OCI-LY1 (cell line): ENCODE data around the gene ENG.

ENCODE experiments used
- H2AFZ ChIP-seq: fragments of 200-600 bp; sonication (generic), shearing (Covaris generic); 2 replicates; pipeline ENCODE4 v1.6.0; 2014; ENCODE audit warnings: antibody characterized with exemption, mild to moderate bottlenecking, low read length
- H3F3A ChIP-seq: fragments of 200-600 bp; sonication (generic), shearing (Covaris generic); 2 replicates; pipeline ENCODE4 v1.6.0; 2014; ENCODE audit warnings: mild to moderate bottlenecking, antibody characterized with exemption, low read length, moderate library complexity; ENCODE audit not compliant: insufficient read depth
- H3K27ac ChIP-seq: fragments of 200-600 bp; sonication (generic); 2 replicates; pipeline ENCODE4 v1.5.1; 2014; ENCODE audit warnings: low read length, mixed run types, mild to moderate bottlenecking, low read depth; ENCODE audit not compliant: poor library complexity, severe bottlenecking
- H3K27me3 ChIP-seq: fragments of 200-600 bp; sonication (generic); 2 replicates; pipeline ENCODE4 v1.6.0; 2014; ENCODE audit warnings: antibody characterized with exemption, mild to moderate bottlenecking, low read length, moderate library complexity; ENCODE audit not compliant: insufficient read depth
- H3K36me3 ChIP-seq: fragments of 200-600 bp; sonication (generic); 2 replicates; pipeline ENCODE4 v1.6.1; 2014; ENCODE audit warnings: mild to moderate bottlenecking, antibody characterized with exemption, low read length, moderate library complexity, mixed read lengths; ENCODE audit not compliant: insufficient read depth
- H3K4me1 ChIP-seq: fragments of 200-600 bp; sonication (generic); 2 replicates; pipeline ENCODE4 v1.5.1; 2014; ENCODE audit warnings: mild to moderate bottlenecking, low read length, moderate library complexity; ENCODE audit not compliant: insufficient read depth, severe bottlenecking
- H3K4me2 ChIP-seq: fragments of 200-600 bp; sonication (generic), shearing (Covaris generic); 2 replicates; pipeline ENCODE4 v1.6.1; 2014; ENCODE audit warnings: low read length
- H3K4me3 ChIP-seq: fragments of 200-600 bp; sonication (generic); 2 replicates; pipeline ENCODE4 v1.5.1; 2014; ENCODE audit warnings: low read length, low read depth, mild to moderate bottlenecking, mixed read lengths; ENCODE audit not compliant: poor library complexity, severe bottlenecking
- H3K79me2 ChIP-seq: fragments of 200-600 bp; shearing (Covaris generic); 2 replicates; pipeline ENCODE4 v1.6.1; 2016; ENCODE audit warnings: mixed run types, low read length, mixed read lengths; ENCODE audit not compliant: insufficient read depth
- H3K9ac ChIP-seq: fragments of 200-600 bp; sonication (generic), shearing (Covaris generic); 2 replicates; pipeline ENCODE4 v1.6.1; 2014; ENCODE audit warnings: mild to moderate bottlenecking, low read length, mixed read lengths
- H3K9me2 ChIP-seq: fragments of 200-600 bp; sonication (generic), shearing (Covaris generic); 2 replicates; pipeline ENCODE4 v1.6.1; 2014; ENCODE audit warnings: low read depth, mild to moderate bottlenecking, low read length, mixed read lengths
- H3K9me3 ChIP-seq: fragments of 200-600 bp; shearing (Covaris generic); 2 replicates; pipeline ENCODE4 v1.6.1; 2014; ENCODE audit warnings: low read length, mixed read lengths
- H4K20me1 ChIP-seq: fragments of 200-600 bp; sonication (generic), shearing (Covaris generic); 2 replicates; pipeline ENCODE4 v1.6.0; 2016; ENCODE audit warnings: mild to moderate bottlenecking, low read length; ENCODE audit not compliant: insufficient read depth
- EZH2 ChIP-seq: fragments of 200-600 bp; sonication (generic), shearing (Covaris generic); IDR thresholded peaks from 2 replicates; pipeline ENCODE4 v1.8.0; 2017; ENCODE audit warnings: borderline replicate concordance, mixed run types, mild to moderate bottlenecking, antibody characterized with exemption, low read length, moderate library complexity, mixed read lengths
- TF ChIP-seq, protein P1 (sequence below): fragments of 200-600 bp; sonication (generic), shearing (Covaris generic); IDR thresholded peaks from 2 replicates; pipeline ENCODE4 v1.5.1; 2017; ENCODE audit warnings: mild to moderate bottlenecking, antibody characterized with exemption, low read length, moderate library complexity, mixed read lengths

Gene ENG

DNA sequence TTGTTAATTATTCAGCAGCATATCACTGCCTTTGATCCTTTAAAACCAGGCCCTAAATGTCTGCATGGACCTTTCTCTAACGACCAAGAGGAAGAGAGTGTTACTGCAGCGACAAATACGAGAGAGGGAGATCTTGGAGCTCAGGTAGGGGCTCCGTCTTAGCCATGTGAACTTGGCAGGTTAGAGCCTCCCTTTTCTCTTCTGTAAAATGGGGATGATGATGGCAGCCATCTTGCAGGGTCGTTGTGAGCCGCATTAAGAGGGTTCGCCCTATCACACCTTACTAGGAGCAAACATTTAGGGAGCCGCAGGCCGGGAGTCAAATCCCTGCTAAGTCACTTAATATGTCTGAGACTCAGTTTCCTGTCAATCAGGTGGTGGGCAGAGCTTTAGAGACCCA is 1.6 kb downstream of the ENG start:
- TF ChIP-seq, protein P1, sequence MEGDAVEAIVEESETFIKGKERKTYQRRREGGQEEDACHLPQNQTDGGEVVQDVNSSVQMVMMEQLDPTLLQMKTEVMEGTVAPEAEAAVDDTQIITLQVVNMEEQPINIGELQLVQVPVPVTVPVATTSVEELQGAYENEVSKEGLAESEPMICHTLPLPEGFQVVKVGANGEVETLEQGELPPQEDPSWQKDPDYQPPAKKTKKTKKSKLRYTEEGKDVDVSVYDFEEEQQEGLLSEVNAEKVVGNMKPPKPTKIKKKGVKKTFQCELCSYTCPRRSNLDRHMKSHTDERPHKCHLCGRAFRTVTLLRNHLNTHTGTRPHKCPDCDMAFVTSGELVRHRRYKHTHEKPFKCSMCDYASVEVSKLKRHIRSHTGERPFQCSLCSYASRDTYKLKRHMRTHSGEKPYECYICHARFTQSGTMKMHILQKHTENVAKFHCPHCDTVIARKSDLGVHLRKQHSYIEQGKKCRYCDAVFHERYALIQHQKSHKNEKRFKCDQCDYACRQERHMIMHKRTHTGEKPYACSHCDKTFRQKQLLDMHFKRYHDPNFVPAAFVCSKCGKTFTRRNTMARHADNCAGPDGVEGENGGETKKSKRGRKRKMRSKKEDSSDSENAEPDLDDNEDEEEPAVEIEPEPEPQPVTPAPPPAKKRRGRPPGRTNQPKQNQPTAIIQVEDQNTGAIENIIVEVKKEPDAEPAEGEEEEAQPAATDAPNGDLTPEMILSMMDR: no peak
- TF ChIP-seq EZH2: no peak
- Histone ChIP-seq H3K4me2 (no peak overlapping the region), H3K4me1 (no peaks in the 10 kb centered on the region), H3K27ac (no peak overlapping the region), H3K9ac (no peak overlapping the region), H3K4me3 (no peak overlapping the region), H3F3A (no peaks in the 10 kb centered on the region), H3K9me3 (peaks cover 10% of the 10 kb centered on the region), H3K9me2 (no peaks in the 10 kb centered on the region), H4K20me1 (no peaks in the 10 kb centered on the region), H3K79me2 (no peaks in the 10 kb centered on the region), H3K36me3 (peaks cover 9% of the 10 kb centered on the region; the same call in 1 of the 2 replicates), H2AFZ (no peak overlapping the region), H3K27me3 (peaks cover 15% of the 10 kb centered on the region)

DNA sequence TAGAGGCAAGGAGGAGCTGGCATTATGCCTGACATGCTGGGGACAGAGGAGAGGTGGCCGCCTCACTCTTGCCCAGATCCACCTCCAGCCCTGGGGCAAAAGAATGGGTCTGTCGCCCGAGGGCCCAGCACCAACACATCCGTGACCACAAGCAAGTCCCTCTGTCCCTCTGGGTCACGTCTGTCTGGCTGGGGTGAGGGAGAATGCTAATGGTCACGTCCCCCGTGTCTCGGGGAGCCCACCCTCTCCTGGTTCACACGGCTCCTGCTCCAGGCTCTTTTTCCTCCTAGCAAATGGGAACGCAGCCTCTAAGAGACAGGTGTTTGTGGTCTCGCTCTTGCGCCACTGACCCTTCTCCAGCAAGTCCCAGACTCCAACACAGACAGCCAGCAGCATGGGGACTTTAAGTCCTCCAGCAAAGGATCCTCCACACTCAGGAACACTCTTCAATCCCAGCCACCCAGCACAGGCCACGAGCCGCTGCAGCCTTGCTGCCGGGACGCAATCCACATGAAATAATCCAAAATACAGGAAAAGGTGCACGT is 4.1 kb downstream of the ENG start:
- H3K9me2 ChIP-seq: no peaks in the 10 kb centered on the region
- H3F3A ChIP-seq: no peaks in the 10 kb centered on the region
- peaks cover 10% of the 10 kb centered on the region for H3K9me3 ChIP-seq
- H2AFZ ChIP-seq: no peak overlapping the region
- no peaks in the 10 kb centered on the region for H3K79me2 ChIP-seq
- H4K20me1 ChIP-seq: no peaks in the 10 kb centered on the region
- no peak overlapping the region for H3K9ac ChIP-seq
- H3K4me3 ChIP-seq: no peak overlapping the region
- H3K27me3 ChIP-seq: peaks cover 19% of the 10 kb centered on the region
- H3K4me2 ChIP-seq: no peak overlapping the region
- TF ChIP-seq, protein P1: no peak
- H3K36me3 ChIP-seq: peaks cover 9% of the 10 kb centered on the region; the same call in 1 of the 2 replicates
- no peaks in the 10 kb centered on the region for H3K4me1 ChIP-seq
- no peak overlapping the region for H3K27ac ChIP-seq

DNA sequence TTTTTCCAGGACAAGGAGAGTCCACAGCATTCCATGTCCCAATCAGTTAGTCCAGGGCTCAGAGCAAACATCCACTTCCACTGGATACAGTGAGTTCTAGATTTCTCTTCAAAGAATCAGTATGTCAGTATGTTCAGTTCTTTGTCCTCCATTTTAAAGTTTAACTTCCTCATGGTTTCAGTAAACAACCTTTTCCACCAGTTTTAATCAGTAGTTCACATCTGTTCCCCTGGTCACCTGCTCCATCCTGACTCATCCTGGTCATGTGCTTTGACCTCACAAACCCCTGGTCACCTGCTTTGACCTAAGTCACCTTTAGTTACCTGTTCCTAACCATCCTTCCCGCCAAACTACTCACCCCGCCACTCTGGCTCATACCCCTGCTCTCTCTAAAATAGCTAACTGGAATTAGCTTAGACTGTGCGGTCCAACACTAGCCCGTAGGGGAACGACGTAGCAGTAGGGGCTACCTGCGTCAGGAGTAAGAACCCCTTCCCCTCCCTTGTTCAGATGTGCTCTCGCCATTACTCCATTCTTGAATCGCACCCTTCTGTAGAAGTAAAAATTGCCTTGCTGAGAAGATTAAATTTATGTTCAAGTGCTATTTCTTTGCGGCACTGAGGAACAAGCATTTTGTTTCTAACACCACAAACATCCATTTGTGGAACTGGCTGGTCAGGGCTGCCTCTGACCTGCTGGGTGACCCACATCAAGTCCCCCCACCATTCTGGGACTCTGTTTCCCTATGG is 5.5 kb downstream of the ENG start:
- H3K27ac ChIP-seq: no peak overlapping the region
- H3K4me3 ChIP-seq: no peak overlapping the region
- H3K9me2 ChIP-seq: no peaks in the 10 kb centered on the region
- peaks cover 9% of the 10 kb centered on the region; the same call in 1 of the 2 replicates for H3K36me3 ChIP-seq
- peaks cover 10% of the 10 kb centered on the region for H3K9me3 ChIP-seq
- H3F3A ChIP-seq: no peaks in the 10 kb centered on the region
- no peak overlapping the region for H3K4me2 ChIP-seq
- H2AFZ ChIP-seq: no peak overlapping the region
- H3K79me2 ChIP-seq: no peaks in the 10 kb centered on the region
- peaks cover 24% of the 10 kb centered on the region for H3K27me3 ChIP-seq
- no peaks in the 10 kb centered on the region for H3K4me1 ChIP-seq
- TF ChIP-seq, protein P1: no peak
- no peak for TF ChIP-seq EZH2
- no peaks in the 10 kb centered on the region for H4K20me1 ChIP-seq
- H3K9ac ChIP-seq: no peak overlapping the region
